Fibroblast of the aortic adventitia (primary cell): Measurements from ENCODE around the gene ANKRD11. TPM values are rescaled to one million over a fixed set of nuclear protein-coding genes. Genes with fewer than 3 reads are reported as not detected.

ENCODE experiments used
- small RNA-seq: library from RNA; depleted of rRNA; stranded (forward); fragments of <200 nt; gene quantifications from one replicate; pipeline ENCODE3, GENCODE V24; 2012
- total RNA-seq: library from RNA; depleted of rRNA; stranded (reverse); fragments of >200 nt; gene quantifications from 2 replicates; pipeline ENCODE4 v1.2.3, GENCODE V29; 2012; ENCODE audit warnings: low replicate concordance

The ANKRD11 gene
- total RNA-seq, 1 donor, result 78.9 TPM

Small RNA genes within 50 kb of the gene (small RNA-seq; reads per million reads assigned to genes)
- not detected for gene RNU6-430P

Other genes starting within 250 kb of the ANKRD11 start
- gene SPG7, start 17.8 kb upstream of the ANKRD11 start, total RNA-seq, result 78.1 and 98.7 TPM in 2 replicates
- 3,215 and 3,366 TPM in 2 replicates for gene RPL13, start 70.1 kb upstream of the ANKRD11 start, total RNA-seq
- gene CPNE7, start 85.2 kb upstream of the ANKRD11 start, total RNA-seq, result 0.65 and 13.1 TPM in 2 replicates
- not detected in 2 replicates for gene DPEP1, start 123.1 kb upstream of the ANKRD11 start, total RNA-seq
- gene CHMP1A, start 167.1 kb upstream of the ANKRD11 start, total RNA-seq, result 80.0 and 81.3 TPM in 2 replicates
- gene SPATA33, start 167.3 kb upstream of the ANKRD11 start, total RNA-seq, result 3.6 and 6.1 TPM in 2 replicates
- gene CDK10, start 196.1 kb upstream of the ANKRD11 start, total RNA-seq, result 32.9 and 43.0 TPM in 2 replicates
- gene SPATA2L, start 211.1 kb upstream of the ANKRD11 start, total RNA-seq, result 10.1 and 22.7 TPM in 2 replicates
- gene VPS9D1, start 230.3 kb upstream of the ANKRD11 start, total RNA-seq, result 8.6 and 11.3 TPM in 2 replicates
- 10.4 and 11.4 TPM in 2 replicates for gene ZNF276, start 231.0 kb upstream of the ANKRD11 start, total RNA-seq